NCI-H2196 treated with DMSO at 0.1 percent for 48 hours (cell line): ENCODE data around the gene SRGAP1.
"Not testable (repeated sequence)": the region's sequence is repeated elsewhere in the genome, so short reads cannot be mapped to it uniquely, and the experiment has no call there.

Experiments
- DNase-seq: peaks from one replicate; lab custom pipeline; 2025; ENCODE audit not compliant: unreplicated experiment; lab: John Stamatoyannopoulos, UW

The SRGAP1 gene

GRCh38 chr12:64036414-64036813 lies 191.9 kb downstream of the SRGAP1 start:
- DNase-seq, result no peak

- peak; percentile 85 for DNase-seq
Measured at GRCh38 chr12:64039281-64039871, 194.9 kb downstream of the SRGAP1 start.

GRCh38 chr12:64042911-64043310 lies 198.4 kb downstream of the SRGAP1 start:
- DNase-seq, result no peak

DNA sequence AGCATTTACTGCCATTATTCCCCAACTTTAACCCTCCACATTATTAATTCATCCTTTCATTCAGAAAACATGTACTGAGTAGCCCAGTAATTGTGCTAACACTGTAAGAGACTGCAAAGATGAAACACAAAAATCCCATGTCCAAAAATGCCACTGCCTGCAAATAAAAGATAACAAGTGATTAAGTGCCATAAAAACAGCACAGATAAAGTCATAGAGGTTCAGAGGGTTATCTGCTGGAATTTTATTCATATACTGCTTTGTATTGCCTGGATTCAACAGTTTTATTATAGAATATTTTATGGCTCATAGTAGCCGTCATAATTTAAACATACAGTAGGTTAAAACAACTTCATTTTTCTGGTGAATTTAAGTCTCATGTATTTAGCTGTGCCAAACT lies 199.7 kb downstream of the SRGAP1 start:
- DNase-seq, result no peak

GRCh38 chr12:64051057-64051456 lies 206.6 kb downstream of the SRGAP1 start:
- no peak for DNase-seq

- DNase-seq, result no peak
Measured at GRCh38 chr12:64053117-64053516, 208.6 kb downstream of the SRGAP1 start.

DNA sequence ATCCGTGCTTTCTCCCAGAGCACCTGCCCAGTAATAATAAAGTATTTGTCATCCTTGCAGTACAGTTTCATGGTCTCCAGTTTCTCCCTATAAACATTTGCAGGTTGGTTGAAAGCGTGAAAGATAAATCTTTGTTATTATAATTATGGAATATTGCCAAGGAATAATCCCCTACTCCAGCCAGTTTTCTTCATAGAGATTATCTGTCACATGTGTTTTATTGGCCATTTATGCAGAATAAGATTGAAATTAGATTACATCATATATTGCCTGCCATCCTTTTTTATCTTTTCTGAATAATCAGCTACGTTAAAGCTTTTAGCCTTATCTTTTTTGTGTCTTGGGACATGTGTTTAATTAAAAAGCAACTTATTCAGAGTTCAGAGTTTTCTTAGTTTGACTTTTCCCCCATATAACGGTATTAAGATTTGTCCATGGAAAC lies 209.6 kb downstream of the SRGAP1 start:
- no peak for DNase-seq

- DNase-seq, result no peak
Measured at GRCh38 chr12:64056741-64057140, 212.2 kb downstream of the SRGAP1 start.

GRCh38 chr12:64057706-64058105 lies 213.2 kb downstream of the SRGAP1 start:
- DNase-seq, result no peak

DNA sequence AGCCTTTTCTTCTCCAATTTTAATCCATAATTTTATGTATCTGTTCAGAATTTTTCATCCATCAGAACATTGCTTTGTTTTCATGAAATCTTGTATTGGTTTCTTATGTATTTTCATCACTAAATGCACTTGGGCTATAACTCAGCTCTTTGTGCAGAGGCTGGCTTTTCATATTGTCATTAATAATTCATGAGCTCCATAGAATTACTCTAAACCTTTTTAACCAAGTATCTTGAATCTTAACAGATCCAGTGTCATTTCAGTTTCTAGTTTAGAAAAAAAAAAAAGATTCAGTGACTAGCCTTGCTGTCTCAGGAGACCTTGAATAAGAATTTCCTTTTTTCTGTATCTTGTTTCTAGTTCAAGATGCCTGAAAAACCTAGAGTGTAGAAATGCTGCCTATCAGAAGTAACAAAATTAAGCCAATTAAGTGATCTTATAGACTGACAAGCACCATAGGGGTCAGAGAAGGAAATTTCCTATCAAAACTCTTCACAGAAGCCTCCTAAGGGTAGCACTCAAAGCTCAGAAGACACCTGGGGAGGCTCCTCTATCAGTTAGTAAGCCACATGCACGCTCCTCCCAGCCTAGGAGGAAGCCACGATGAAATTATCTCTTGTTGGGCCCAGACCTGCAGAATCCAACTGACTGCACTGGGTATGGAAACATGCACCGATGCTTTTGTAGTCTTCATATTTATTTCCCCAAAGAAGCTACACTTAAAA lies 214.2 kb downstream of the SRGAP1 start:
- no peak for DNase-seq

- DNase-seq, result no peak
Measured at GRCh38 chr12:64059685-64060084, 215.2 kb downstream of the SRGAP1 start.

DNA sequence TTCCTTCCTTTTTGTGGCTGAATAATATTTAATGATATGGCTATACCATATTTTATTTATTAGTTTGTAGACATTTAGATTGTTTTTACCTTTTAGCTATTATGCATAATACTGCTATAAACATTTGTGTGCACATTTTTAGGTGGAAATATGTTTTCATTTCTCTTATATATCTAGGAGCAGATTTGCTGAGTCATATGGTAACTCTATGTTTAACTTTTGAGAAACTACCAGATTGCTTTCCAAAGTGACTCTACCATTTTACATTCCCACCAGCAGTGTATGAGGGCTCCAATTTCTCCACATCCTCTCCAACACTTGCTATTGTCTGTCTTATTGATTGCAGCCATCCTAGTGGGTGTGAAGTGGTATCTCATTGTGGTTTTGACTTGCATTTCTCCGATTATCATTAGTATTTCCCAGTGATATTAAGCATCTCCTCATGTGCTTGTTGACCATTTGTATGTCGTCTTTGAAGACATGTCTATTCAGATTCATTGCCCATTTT lies 217.4 kb downstream of the SRGAP1 start:
- no peak for DNase-seq

DNA sequence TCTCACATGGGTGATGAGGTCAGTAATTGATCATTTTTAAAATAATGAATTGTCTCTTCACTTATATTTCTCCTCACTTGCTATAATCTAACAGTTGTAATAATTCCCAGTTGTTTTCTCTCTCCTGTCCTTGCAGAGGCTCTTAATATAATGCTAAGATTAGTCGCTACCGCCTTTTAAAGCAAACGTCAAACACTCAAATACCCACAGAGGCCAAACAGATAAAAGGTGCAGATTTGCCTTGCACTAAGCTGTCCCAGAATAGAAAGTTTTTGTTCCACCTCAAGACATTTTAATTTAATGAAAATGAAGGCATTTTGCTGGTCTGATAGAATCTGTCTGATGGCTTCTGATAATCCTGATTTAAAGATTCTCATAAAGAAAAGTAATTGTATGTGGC lies 218.6 kb downstream of the SRGAP1 start:
- DNase-seq, result no peak

- DNase-seq, result no peak
Measured at GRCh38 chr12:64064240-64064639, 219.7 kb downstream of the SRGAP1 start.

- DNase-seq, result no peak
Measured at GRCh38 chr12:64064706-64065105, 220.2 kb downstream of the SRGAP1 start.

DNA sequence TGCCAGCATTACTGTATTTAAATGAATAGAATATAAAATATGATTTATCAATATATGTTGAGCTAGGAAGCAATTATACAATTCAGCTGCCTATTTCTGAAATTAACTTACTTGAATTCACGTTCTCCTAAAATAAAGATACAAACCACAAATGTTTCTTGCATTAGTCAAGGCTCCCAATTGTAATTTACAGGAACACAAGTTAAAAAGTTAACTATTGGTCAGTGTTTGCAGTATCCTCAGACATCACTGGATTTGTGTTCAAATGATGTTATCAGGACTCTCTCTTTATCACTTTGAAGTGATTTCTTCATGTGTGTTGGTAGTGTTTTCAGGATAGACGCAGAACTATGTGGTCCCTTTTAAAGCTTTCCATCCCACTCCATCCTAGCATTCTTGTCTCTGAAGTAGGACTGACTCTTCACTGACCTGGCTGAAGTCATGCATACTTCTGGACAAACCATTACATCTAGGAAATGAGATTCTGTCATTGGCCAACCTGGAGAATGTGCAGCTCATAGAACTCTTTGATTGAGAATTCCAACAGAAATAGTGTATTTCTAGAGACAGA lies 221.5 kb downstream of the SRGAP1 start:
- DNase-seq, result no peak

- DNase-seq, result no peak
Measured at GRCh38 chr12:64066776-64067175, 222.3 kb downstream of the SRGAP1 start.

GRCh38 chr12:64070454-64070853 lies 226.0 kb downstream of the SRGAP1 start:
- no peak for DNase-seq

DNA sequence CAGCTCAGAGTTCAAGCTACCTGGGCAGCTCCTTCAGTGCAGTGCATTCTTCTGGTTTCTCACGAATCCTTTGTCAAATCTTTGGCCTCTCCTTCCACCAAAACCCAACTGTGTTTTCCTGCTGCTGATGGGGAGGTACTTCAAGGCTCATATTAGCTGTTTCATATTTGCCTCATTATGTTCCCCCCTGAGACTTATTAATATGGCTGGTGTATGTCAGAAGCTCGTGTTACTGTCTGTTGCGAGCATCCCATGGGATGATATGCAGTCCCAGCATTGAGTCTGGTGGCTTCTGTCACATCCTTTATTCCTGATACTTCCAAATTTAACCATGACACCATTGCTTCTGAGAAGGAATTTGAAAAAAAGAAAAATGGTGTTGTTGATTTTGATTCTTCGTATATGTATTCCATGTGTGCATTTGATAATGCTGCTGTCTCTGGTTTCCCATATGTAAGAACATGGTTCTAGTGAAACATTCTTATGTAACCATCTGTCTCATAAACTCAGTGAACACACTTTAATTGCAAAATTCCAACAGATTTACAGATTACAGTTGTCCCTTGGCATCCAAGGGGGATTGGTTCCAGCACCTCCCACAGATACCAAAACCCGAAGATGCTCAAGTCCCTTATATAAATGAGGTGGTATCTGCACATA lies 228.5 kb downstream of the SRGAP1 start:
- DNase-seq, result no peak

- DNase-seq, result not testable (repeated sequence)
Measured at GRCh38 chr12:64076565-64076964, 232.1 kb downstream of the SRGAP1 start.

GRCh38 chr12:64077922-64078321 lies 233.4 kb downstream of the SRGAP1 start:
- no peak for DNase-seq
